ENCODE measurements around the gene ACAN.

GRCh38 chr15:88874275-88874674 is 71.0 kb downstream of the ACAN start:
- TF ChIP-seq CTCF (IDR thresholded peaks at IDR 0.05) (no peak), POLR2A (IDR thresholded peaks at IDR 0.05) (no peak)

Measured in uterus (tissue), 2 donors.